Osteoblast (primary cell): ENCODE measurements around the gene ARHGAP32. TPM values are rescaled to one million over a fixed set of nuclear protein-coding genes. Genes with fewer than 3 reads are reported as not detected.
A peak's percentile ranks its signal among the peaks of the same experiment; 100 is the strongest.
"Not testable (repeated sequence)": the region's sequence is repeated elsewhere in the genome, so short reads cannot be mapped to it uniquely, and the experiment has no call there.

ENCODE experiments used
- DNase-seq: peaks from one replicate; pipeline ENCODE4 v3.0.0; 2011; ENCODE audit warnings: low spot score, mixed read lengths; ENCODE audit not compliant: insufficient read length; ENCODE audit errors: missing footprints
- H2AFZ ChIP-seq: 2 replicates; pipeline ENCODE4 v1.6.0; 2011; ENCODE audit warnings: mild to moderate bottlenecking, low read length
- H3K27ac ChIP-seq: 2 replicates; pipeline ENCODE4 v1.5.1; 2011; ENCODE audit warnings: mild to moderate bottlenecking, low read depth, low read length, moderate library complexity
- H3K27me3 ChIP-seq: 2 replicates; pipeline ENCODE4 v1.6.0; 2012; ENCODE audit warnings: mild to moderate bottlenecking, control low read depth, inconsistent platforms, low read length, moderate library complexity; ENCODE audit not compliant: insufficient read depth
- H3K36me3 ChIP-seq: 2 replicates; pipeline ENCODE4 v1.5.1; 2011; ENCODE audit warnings: mild to moderate bottlenecking, low read length, control low read depth, moderate library complexity; ENCODE audit not compliant: insufficient read depth
- H3K4me1 ChIP-seq: 2 replicates; pipeline ENCODE4 v1.5.1; 2011; ENCODE audit warnings: mild to moderate bottlenecking, low read length, control low read depth, moderate library complexity; ENCODE audit not compliant: insufficient read depth
- H3K4me2 ChIP-seq: 2 replicates; pipeline ENCODE4 v1.6.0; 2011; ENCODE audit warnings: mild to moderate bottlenecking, low read length; ENCODE audit not compliant: insufficient read depth
- H3K4me3 ChIP-seq: fragments of 200-600 bp; sonication (generic); 3 replicates; pipeline ENCODE4 v1.5.1; 2012; ENCODE audit warnings: mild to moderate bottlenecking, low read length, inconsistent platforms; ENCODE audit not compliant: insufficient read depth
- H3K79me2 ChIP-seq: 2 replicates; pipeline ENCODE4 v1.6.0; 2012; ENCODE audit warnings: mild to moderate bottlenecking, low read length, control low read depth, inconsistent platforms; ENCODE audit not compliant: insufficient read depth
- H3K9me3 ChIP-seq: 2 replicates; pipeline ENCODE4 v1.5.1; 2011; ENCODE audit warnings: low read depth, low read length, control low read depth
- H4K20me1 ChIP-seq: 2 replicates; pipeline ENCODE4 v1.6.0; 2012; ENCODE audit warnings: mild to moderate bottlenecking, low read length, control low read depth; ENCODE audit not compliant: insufficient read depth
- CTCF ChIP-seq: IDR thresholded peaks from 2 replicates; pipeline ENCODE4 v1.5.1; 2011; ENCODE audit warnings: mild to moderate bottlenecking, low read depth, low read length, moderate library complexity; ENCODE audit errors: extremely low read depth
- total RNA-seq: library from RNA; depleted of rRNA; stranded (reverse); fragments of >200 nt; gene quantifications from 2 replicates; pipeline ENCODE4 v1.2.3, GENCODE V29; 2012

ARHGAP32 gene
- total RNA-seq, 1 donor = 25.3 TPM

DNA sequence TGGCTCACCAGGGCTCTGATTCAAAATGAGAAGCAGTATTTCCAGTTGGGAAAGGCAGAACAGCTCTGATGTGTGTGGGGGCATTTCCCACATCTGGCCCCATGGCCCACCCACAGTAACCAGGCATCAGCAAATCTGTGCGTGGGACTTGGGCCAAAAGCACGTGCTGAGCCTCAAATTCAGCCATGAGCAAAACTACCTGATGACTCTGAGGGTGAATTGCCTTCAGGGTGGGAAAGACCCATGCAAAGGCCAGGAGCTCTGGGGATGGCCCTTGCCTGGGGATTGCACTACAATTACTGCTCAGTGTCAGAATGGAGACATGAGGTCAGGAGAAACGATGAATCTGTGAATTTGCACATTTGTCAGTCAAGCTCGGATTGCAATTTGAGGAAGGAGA is 270.3 kb downstream of the ARHGAP32 start:
- H3K27ac ChIP-seq = no peak overlapping the region
- no peaks in the 10 kb centered on the region for H3K9me3 ChIP-seq
- H3K27me3 ChIP-seq = peaks cover 29% of the 10 kb centered on the region
- no peaks in the 10 kb centered on the region for H3K36me3 ChIP-seq
- no peaks in the 10 kb centered on the region for H4K20me1 ChIP-seq
- H3K4me3 ChIP-seq = no peak overlapping the region
- peak; percentile 37 for DNase-seq
- H2AFZ ChIP-seq = no peak overlapping the region
- no peaks in the 10 kb centered on the region for H3K79me2 ChIP-seq
- no peak for TF ChIP-seq CTCF
- no peak overlapping the region for H3K4me2 ChIP-seq
- H3K4me1 ChIP-seq = no peaks in the 10 kb centered on the region

DNA sequence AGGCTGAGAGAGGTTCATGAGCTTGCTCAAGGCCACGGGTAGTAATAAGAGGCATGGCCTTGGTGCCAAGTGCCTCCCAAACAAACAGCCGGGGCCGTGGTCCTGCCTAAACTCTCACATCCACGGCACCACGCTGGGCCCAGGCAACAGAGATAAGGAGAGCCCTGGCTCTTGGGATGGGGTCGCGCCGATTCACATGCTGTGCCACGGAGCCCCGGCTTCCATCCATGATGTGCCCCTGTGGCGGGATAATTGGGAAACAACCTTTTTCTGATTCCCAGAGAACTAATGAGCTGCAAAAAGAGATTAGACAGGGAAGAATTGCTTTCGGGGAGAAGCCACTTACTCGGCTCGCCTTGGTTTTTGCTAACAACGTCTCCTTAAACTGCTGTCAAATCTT is 271.5 kb downstream of the ARHGAP32 start:
- Histone ChIP-seq H3K79me2 (no peaks in the 10 kb centered on the region), H4K20me1 (no peaks in the 10 kb centered on the region), H3K27me3 (peaks cover 29% of the 10 kb centered on the region), H3K4me3 (no peak overlapping the region), H3K36me3 (no peaks in the 10 kb centered on the region), H3K4me2 (no peak overlapping the region), H2AFZ (no peak overlapping the region), H3K4me1 (no peaks in the 10 kb centered on the region), H3K27ac (no peak overlapping the region), H3K9me3 (no peaks in the 10 kb centered on the region)
- no peak for TF ChIP-seq CTCF
- peak; percentile 59 for DNase-seq

DNA sequence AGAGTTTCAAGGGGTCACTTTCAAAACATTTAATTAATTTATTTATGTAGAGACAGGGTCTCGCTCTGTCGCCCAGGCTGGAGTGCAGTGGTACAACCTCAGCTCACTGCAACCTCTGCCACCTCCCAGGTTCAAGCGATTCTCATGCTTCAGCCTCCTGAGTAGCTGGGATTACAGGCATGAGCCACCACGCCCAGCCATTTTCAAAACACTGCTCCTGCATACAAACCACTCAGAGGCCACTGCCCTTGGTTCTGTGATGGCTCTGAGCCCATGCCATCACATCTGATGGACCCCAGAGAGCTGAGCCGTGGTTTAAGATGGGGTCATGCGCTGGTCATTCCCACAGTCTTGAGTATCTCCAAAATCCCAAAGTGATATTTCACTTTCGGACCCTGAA is 272.5 kb downstream of the ARHGAP32 start:
- H3K4me1 ChIP-seq, H3K9me3 ChIP-seq, H3K27ac ChIP-seq, H4K20me1 ChIP-seq, H3K4me3 ChIP-seq, H2AFZ ChIP-seq, H3K79me2 ChIP-seq, DNase-seq, H3K4me2 ChIP-seq, H3K36me3 ChIP-seq: not testable (repeated sequence)
- H3K27me3 ChIP-seq = peaks cover 29% of the 10 kb centered on the region

DNA sequence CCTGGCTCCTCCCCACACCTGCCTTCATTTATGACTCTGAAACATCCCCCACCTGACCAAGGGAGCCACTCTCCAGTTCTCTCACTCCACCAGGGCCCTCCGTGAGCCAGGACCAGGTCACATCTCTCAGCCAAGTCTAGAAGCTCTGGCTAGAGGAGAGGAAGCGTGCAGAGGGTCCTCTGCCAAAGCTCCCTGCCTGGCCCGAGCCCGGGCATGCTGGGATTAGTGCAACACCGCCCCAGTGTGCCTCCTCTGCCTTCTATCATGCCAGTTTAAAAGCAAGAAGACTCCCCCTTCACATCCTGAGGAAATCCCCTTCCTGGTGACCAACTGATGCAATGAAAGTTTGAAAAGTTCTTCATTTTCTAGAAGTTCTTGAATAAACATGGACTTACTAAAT is 272.9 kb downstream of the ARHGAP32 start:
- peak; percentile 45 for DNase-seq
- no peak for TF ChIP-seq CTCF
- Histone ChIP-seq H2AFZ (no peak overlapping the region), H3K79me2 (no peaks in the 10 kb centered on the region), H3K9me3 (no peaks in the 10 kb centered on the region), H3K27me3 (peaks cover 29% of the 10 kb centered on the region), H4K20me1 (no peaks in the 10 kb centered on the region), H3K36me3 (no peaks in the 10 kb centered on the region), H3K27ac (no peak overlapping the region), H3K4me2 (no peak overlapping the region), H3K4me3 (no peak overlapping the region), H3K4me1 (no peaks in the 10 kb centered on the region)
